HL-60 (cell line): ENCODE results near the gene RPL36A.

Experiments used
- DNase-seq, 2 experiments: peaks; one replicate each; pipeline ENCODE4 v3.0.0-alpha.2; 2010 to 2020; ENCODE audit warnings: low read depth in 1 of 2, low spot score in 1 of 2
- H3K27ac ChIP-seq: fragments of 250-450 bp; sonication (Bioruptor Pico); replicated peaks from 2 replicates; pipeline ENCODE4 v1.5.1; 2020; ENCODE audit warnings: mild to moderate bottlenecking, moderate library complexity
- H3K27me3 ChIP-seq: fragments of 250-450 bp; sonication (Bioruptor Pico); 2 replicates; pipeline ENCODE4 v1.5.1; 2021; ENCODE audit warnings: mild to moderate bottlenecking, moderate library complexity; ENCODE audit not compliant: insufficient read depth, poor library complexity, severe bottlenecking
- H3K4me3 ChIP-seq: replicated peaks from 2 replicates; pipeline ENCODE4 v1.5.1; 2011; ENCODE audit warnings: mild to moderate bottlenecking, control low read depth, low read length; ENCODE audit not compliant: insufficient read depth
- CTCF ChIP-seq: IDR thresholded peaks from one replicate; pipeline ENCODE4 v1.5.1; 2011; ENCODE audit warnings: low read length, control low read depth, inconsistent platforms; ENCODE audit not compliant: insufficient read depth
- GABPA ChIP-seq: IDR thresholded peaks from 2 replicates; pipeline ENCODE4 v1.6.1; 2012; ENCODE audit warnings: low read depth
- POLR2AphosphoS5 ChIP-seq: IDR thresholded peaks from 2 replicates; pipeline ENCODE4 v1.6.1; 2012; ENCODE audit warnings: low read depth
- REST ChIP-seq: IDR thresholded peaks from 2 replicates; pipeline ENCODE4 v1.6.1; 2012; ENCODE audit warnings: low read depth; ENCODE audit not compliant: insufficient replicate concordance
- SPI1 ChIP-seq: IDR thresholded peaks from 2 replicates; pipeline ENCODE4 v1.6.1; 2012; ENCODE audit warnings: low read depth, mild to moderate bottlenecking, borderline replicate concordance
- long read RNA-seq: library from polyadenylated mRNA; unstranded; transcript quantifications from one replicate; pipeline ENCODE4 v2.0.0, GENCODE V29; 2020

The RPL36A gene
- long read RNA-seq, transcript RPL36A-203 (5 exons, 910 nt), result major isoform, 208 of 218 reads
- long read RNA-seq, partial matches to known transcripts, result 2 of 218 reads
- long read RNA-seq, other reads (novel, unspliced or antisense), result 2 of 218 reads

DNA sequence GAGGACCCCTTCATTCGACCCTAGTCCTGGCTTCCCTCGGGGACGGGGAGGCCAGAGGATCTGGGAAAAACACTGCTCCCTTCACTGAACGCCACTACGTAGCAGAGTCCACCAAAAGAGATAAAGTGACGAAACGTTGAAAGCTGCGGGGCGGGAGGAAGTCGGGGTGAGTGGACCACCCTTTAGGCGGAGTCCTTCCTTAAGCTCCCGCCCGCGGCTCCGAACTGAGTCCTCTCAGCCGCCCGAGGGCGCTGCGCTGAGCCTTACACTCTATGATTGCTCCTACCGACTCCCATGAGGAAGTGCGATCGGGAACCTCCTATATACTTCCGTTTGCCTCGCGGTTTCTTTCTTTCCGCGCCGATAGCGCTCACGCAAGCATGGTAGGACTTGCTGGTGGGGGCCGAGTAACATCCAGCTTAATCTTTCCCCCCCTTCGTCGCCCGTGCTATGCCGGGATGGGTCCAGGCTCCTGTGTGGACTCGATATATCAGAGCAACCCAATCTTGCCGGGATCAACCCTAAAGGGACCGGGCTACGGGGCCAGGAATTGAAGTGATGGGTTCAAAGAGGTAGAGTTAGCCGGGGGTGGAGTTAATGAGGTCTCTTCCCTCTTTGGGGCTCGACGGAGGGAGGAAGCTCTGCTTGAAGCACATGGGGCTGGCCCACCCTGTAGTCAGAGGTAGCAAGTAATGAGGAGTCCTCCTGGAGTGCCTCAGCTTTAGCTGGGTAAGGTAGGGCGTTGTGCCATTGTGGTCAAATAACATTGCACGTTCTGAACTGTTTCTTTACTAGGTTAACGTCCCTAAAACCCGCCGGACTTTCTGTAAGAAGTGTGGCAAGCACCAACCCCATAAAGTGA, at the start of gene RPL36A:
Gene RPL36A (plus strand): TSS at position 348 of the 862 bp plus-strand sequence. CDS start 33 bp downstream, at position 381.
- TF ChIP-seq REST (peak; percentile 80), SPI1 (peak; percentile 92), GABPA (peak; percentile 50), POLR2AphosphoS5 (peak; percentile 95), CTCF (peak; percentile 45)
- peak; percentile 87 to 89 for DNase-seq
- peak within 1 kb of the TSS; percentile 53 for H3K4me3 ChIP-seq
- no peaks in the 10 kb centered on the region for H3K27me3 ChIP-seq
- H3K27ac ChIP-seq, result peak within 1 kb of the TSS; percentile 87

- Histone ChIP-seq H3K27me3 (no peaks in the 10 kb centered on the region), H3K4me3 (peak overlapping the region; percentile 57), H3K27ac (peak overlapping the region; percentile 92)
- TF ChIP-seq GABPA (no peak), POLR2AphosphoS5 (no peak), SPI1 (no peak), CTCF (no peak), REST (no peak)
- DNase-seq, result no peak
Measured at GRCh38 chrX:101347859-101348451, 42.9 kb upstream of the RPL36A start.

DNA sequence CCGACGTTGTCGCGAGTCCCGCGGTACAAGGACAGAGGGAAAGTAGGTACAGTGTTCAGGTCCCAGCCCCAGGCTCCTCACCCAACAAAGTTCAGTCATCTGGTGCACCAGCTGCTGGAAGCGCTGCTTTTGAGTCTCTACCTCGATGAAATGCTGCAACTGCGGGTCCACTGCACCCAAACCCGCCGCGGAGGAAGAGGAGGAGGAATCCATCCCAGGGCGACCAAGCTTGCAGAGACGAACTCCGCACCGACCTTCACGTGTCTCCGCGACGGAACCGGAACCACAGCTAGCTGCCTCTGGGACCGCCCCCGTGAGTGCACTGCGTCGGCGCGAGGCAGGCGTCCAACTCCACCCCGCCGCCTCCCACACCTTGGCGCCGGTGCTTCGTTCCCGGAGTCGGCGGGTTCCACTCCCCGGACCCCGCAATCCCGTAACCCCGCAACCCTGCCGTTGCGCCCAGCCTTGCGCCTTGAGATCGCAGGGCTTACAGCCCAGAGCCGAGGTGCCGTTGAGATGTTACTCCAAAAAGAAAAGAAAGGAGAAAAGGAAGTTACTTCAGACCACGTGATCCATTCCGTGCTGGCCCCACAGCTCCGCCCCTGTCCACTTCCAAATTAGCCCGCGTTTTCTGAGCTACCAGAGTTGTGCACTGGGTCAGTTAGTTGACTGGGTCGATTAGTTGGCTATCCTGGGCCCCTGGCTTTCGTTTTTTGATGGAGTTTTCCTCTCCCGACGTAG, 42.2 kb upstream of the RPL36A start, which contains the start of gene TIMM8A:
Gene TIMM8A (minus strand): TSS at position 291 of the 741 bp plus-strand sequence. CDS start 78 bp downstream, at position 213.
- Histone ChIP-seq H3K27me3 (no peaks in the 10 kb centered on the region), H3K27ac (peak within 1 kb of the TSS; percentile 92), H3K4me3 (peak within 1 kb of the TSS; percentile 57)
- peak; percentile 62 to 76 for DNase-seq
- TF ChIP-seq REST (no peak), GABPA (peak; percentile 55; the same call in 1 of the 2 replicates), POLR2AphosphoS5 (peak; percentile 67), SPI1 (no peak), CTCF (no peak)
